Spleen (tissue), 11 donors: ENCODE results near the gene CTAG1A. TPM values are rescaled to one million over a fixed set of nuclear protein-coding genes. Genes with fewer than 3 reads are reported as not detected.
"Not testable (repeated sequence)": the region's sequence is repeated elsewhere in the genome, so short reads cannot be mapped to it uniquely, and the experiment has no call there.

Experiments
- DNase-seq: peaks from one replicate; pipeline ENCODE4 v3.0.0-alpha.2; 2020
- H3K27ac ChIP-seq, 8 donors: fragments of 200-600 bp; sonication (generic) in 7 of 8; 1 replicate in 4 of 8; 2 replicates in 4 of 8; pipeline versions ENCODE4 v1.5.0 to v1.8.0; 2016 to 2021; ENCODE audit warnings: inconsistent platforms in 4 of 8, mild to moderate bottlenecking in 4 of 8, moderate library complexity in 1 of 8
- H3K27me3 ChIP-seq, 7 donors: fragments of 200-600 bp; sonication (generic) in 6 of 7; replicated peaks in 1 of 7; 1 replicate in 4 of 7; 2 replicates in 3 of 7; pipeline versions ENCODE4 v1.5.0 to v1.8.0; 2016 to 2021; ENCODE audit warnings: inconsistent platforms in 3 of 7, mild to moderate bottlenecking in 1 of 7
- H3K36me3 ChIP-seq, 6 donors: fragments of 200-600 bp; sonication (generic) in 5 of 6; 1 replicate in 4 of 6; 2 replicates in 2 of 6; pipeline versions ENCODE4 v1.5.0 to v1.8.0; 2016 to 2021; ENCODE audit warnings: inconsistent platforms in 2 of 6
- H3K4me1 ChIP-seq, 6 donors: fragments of 200-600 bp; sonication (generic) in 5 of 6; 1 replicate in 3 of 6; 2 replicates in 3 of 6; pipeline versions ENCODE4 v1.5.0 to v1.8.0; 2016 to 2021; ENCODE audit warnings: inconsistent platforms in 3 of 6
- H3K4me3 ChIP-seq, 8 donors: fragments of 200-600 bp; sonication (generic) in 7 of 8; 1 replicate in 4 of 8; 2 replicates in 4 of 8; pipeline versions ENCODE4 v1.5.0 to v1.8.0; 2016 to 2021; ENCODE audit warnings: inconsistent platforms in 4 of 8, mild to moderate bottlenecking in 4 of 8, moderate library complexity in 2 of 8
- H3K9me3 ChIP-seq, 8 donors: fragments of 200-600 bp; sonication (generic) in 7 of 8; 1 replicate in 4 of 8; 2 replicates in 4 of 8; pipeline versions ENCODE4 v1.5.0 to v1.8.0; 2016 to 2021; ENCODE audit warnings: inconsistent platforms in 4 of 8
- CTCF ChIP-seq, 11 experiments: fragments of 200-600 bp in 7 of 11; fragments of 450-650 bp in 4 of 11; sonication (generic) in 4 of 11; IDR thresholded peaks in 8 of 11; conservative IDR thresholded peaks in 3 of 11; 1 replicate in 7 of 11; 2 replicates in 4 of 11; pipeline versions ENCODE4 v1.4.0 to v1.8.0; 2016 to 2021; ENCODE audit warnings: antibody characterized with exemption in 11 of 11, inconsistent platforms in 4 of 11, mild to moderate bottlenecking in 1 of 11
- POLR2A ChIP-seq, 3 donors: fragments of 450-650 bp; IDR thresholded peaks; one replicate each; pipeline ENCODE4 v1.5.1; 2017; ENCODE audit warnings: antibody characterized with exemption in 3 of 3, mild to moderate bottlenecking in 1 of 3
- POLR2AphosphoS5 ChIP-seq, 3 donors: sonication (generic); formaldehyde crosslinking; IDR thresholded peaks; one replicate each; pipeline ENCODE4 v1.5.1; 2017; ENCODE audit warnings: antibody characterized with exemption in 3 of 3
- WGBS, 5 donors: extraction: QIAGEN DNeasy Blood & Tissue Kit in 3 of 5; methylation state at CpG; one replicate each; pipeline versions ENCODE4 v1.1.5 to v1.1.7; 2013 to 2018; 5-methylcytosine and 5-hydroxymethylcytosine counted together
- intact Hi-C: fragments of 100-400 bp; cut with DNase I; formaldehyde crosslinking; loops from one replicate; pipeline ENCODE4 v1.15.0; 2023; ENCODE audit warnings: low total_unique reads
- polyA plus RNA-seq, 3 donors: library from polyadenylated mRNA; stranded (reverse); fragments of 200-250 nt; gene quantifications; one replicate each; pipeline ENCODE4 v1.2.1, GENCODE V29; 2013
- total RNA-seq, 7 donors: library from RNA; depleted of rRNA in 3 of 7; stranded (reverse); fragments of >200 nt in 3 of 7; fragmentation: NEBNext Ultra II Directional in 4 of 7; extraction: Animal tissue kit (Norgen Biotek cat#: 25700) in 4 of 7; gene quantifications; one replicate each; pipeline versions ENCODE4 v1.1.0 to v1.2.1, GENCODE V29; 2016 to 2021
- donor health status: healthy with polysubstance abuse.
- donor health status: DM: no; HTN: no; CAD: no; lungs with moderate emphysema.
- donor health status: DM: no; HTN: no; CAD: no.
- donor health status: Bipolar disorder and iron deficiency.
- donor health status: healthy.
- donor health status: DM: no; HTN: no; CAD: no.
- donor health status: DM: yes; HTN: yes; CAD: no.

The CTAG1A gene
- total and polyA plus RNA-seq, 10 donors, result not detected

GRCh38 chrX:154575076-154575475 lies 9.9 kb upstream of the CTAG1A start:
- H3K36me3 ChIP-seq, H3K4me3 ChIP-seq, H3K4me1 ChIP-seq, intact Hi-C loops, DNase-seq, H3K9me3 ChIP-seq, H3K27me3 ChIP-seq, H3K27ac ChIP-seq: not testable (repeated sequence)
- no CpG with 5 or more reads among the region's 5 CpGs for WGBS, 5 donors

GRCh38 chrX:154582994-154583393 lies 1.9 kb upstream of the CTAG1A start:
- DNase-seq, H3K36me3 ChIP-seq, H3K27ac ChIP-seq, H3K4me3 ChIP-seq, H3K27me3 ChIP-seq, H3K4me1 ChIP-seq, intact Hi-C loops, H3K9me3 ChIP-seq: not testable (repeated sequence)
- no CpG with 5 or more reads among the region's 8 CpGs for WGBS, 5 donors

GRCh38 chrX:154590415-154590814 lies 5.5 kb downstream of the CTAG1A start:
- H3K27me3 ChIP-seq, DNase-seq, H3K27ac ChIP-seq, H3K36me3 ChIP-seq, H3K4me3 ChIP-seq, H3K4me1 ChIP-seq, H3K9me3 ChIP-seq, intact Hi-C loops: not testable (repeated sequence)
- 18 to 27% methylated on average over 4 to 6 of the region's 13 CpGs; no CpG with 5 or more reads in 3 of the 5 donors for WGBS, 5 donors

- TF ChIP-seq POLR2A (IDR thresholded peaks at IDR 0.05) (no peak), POLR2AphosphoS5 (IDR thresholded peaks at IDR 0.05) (no peak), CTCF (IDR thresholded peaks at IDR 0.05 in 8 of 11, conservative IDR thresholded peaks at IDR 0.05 in 3 of 11) (no peak)
- no peaks in the 10 kb centered on the region for H3K36me3 ChIP-seq
- H3K9me3 ChIP-seq, result peaks cover 0 to 5% (median 0%) of the 10 kb centered on the region in 8 donors
- WGBS, 5 donors, result 84 to 100% (median 89%) methylated on average over 5 of the region's 5 CpGs
- H3K27me3 ChIP-seq, result no peaks in the 10 kb centered on the region
- no peaks in the 10 kb centered on the region for H3K4me1 ChIP-seq
- DNase-seq, result no peak
- H3K27ac ChIP-seq, result no peak overlapping the region
- no peak overlapping the region for H3K4me3 ChIP-seq
- intact Hi-C loops, result no loop called here
Observed at GRCh38 chrX:154592505-154592904, 7.6 kb downstream of the CTAG1A start.

GRCh38 chrX:154593201-154593600 lies 8.3 kb downstream of the CTAG1A start:
- H3K27me3 ChIP-seq, result no peaks in the 10 kb centered on the region
- H3K9me3 ChIP-seq, result peaks cover 0 to 5% (median 0%) of the 10 kb centered on the region in 8 donors
- H3K36me3 ChIP-seq, result no peaks in the 10 kb centered on the region
- TF ChIP-seq POLR2AphosphoS5 (IDR thresholded peaks at IDR 0.05), result no peak
- no peak for TF ChIP-seq CTCF (IDR thresholded peaks at IDR 0.05 in 8 of 11, conservative IDR thresholded peaks at IDR 0.05 in 3 of 11)
- TF ChIP-seq POLR2A (IDR thresholded peaks at IDR 0.05), result no peak
- DNase-seq, result no peak
- no peaks in the 10 kb centered on the region for H3K4me1 ChIP-seq
- intact Hi-C loops, result no loop called here
- H3K4me3 ChIP-seq, result no peak overlapping the region
- 79 to 95% (median 84%) methylated on average over 5 of the region's 5 CpGs; no CpG with 5 or more reads in 1 of the 5 donors for WGBS, 5 donors
- no peak overlapping the region for H3K27ac ChIP-seq

- intact Hi-C loops, result no loop called here
- Histone ChIP-seq H3K4me1 (no peaks in the 10 kb centered on the region), H3K4me3 (no peak overlapping the region), H3K27ac (no peak overlapping the region), H3K36me3 (no peaks in the 10 kb centered on the region), H3K9me3 (peaks cover 0 to 5% (median 0%) of the 10 kb centered on the region in 8 donors), H3K27me3 (no peaks in the 10 kb centered on the region)
- no peak for DNase-seq
- 63 to 98% (median 72%) methylated on average over 4 of the region's 4 CpGs for WGBS, 5 donors
- TF ChIP-seq POLR2A (IDR thresholded peaks at IDR 0.05) (no peak), POLR2AphosphoS5 (IDR thresholded peaks at IDR 0.05) (no peak), CTCF (IDR thresholded peaks at IDR 0.05 in 8 of 11, conservative IDR thresholded peaks at IDR 0.05 in 3 of 11) (no peak)
Observed at GRCh38 chrX:154594491-154594890, 9.6 kb downstream of the CTAG1A start.
